Measurements from ENCODE around the gene CTNNA3. TPM values are rescaled to one million over a fixed set of nuclear protein-coding genes. Genes with fewer than 3 reads are reported as not detected.
"Not testable (repeated sequence)": the region's sequence is repeated elsewhere in the genome, so short reads cannot be mapped to it uniquely, and the experiment has no call there.

Gene CTNNA3
- total RNA-seq, 1 experiment from 2014 or later, result not detected

- intact Hi-C loops (cut with micrococcal nuclease; ENCODE audit: unreplicated experiment), result loop anchor here (10.0 kb wide), 1 partner anchor 233 kb away; no protein-coding TSS in a partner anchor
- no peaks in the 10 kb centered on the region for H3K4me1 Mint-ChIP-seq (ENCODE audit: low read depth, unreplicated experiment)
- no peaks in the 10 kb centered on the region for H3K36me3 Mint-ChIP-seq (ENCODE audit: insufficient read depth, unreplicated experiment)
- H3K9me3 Mint-ChIP-seq (ENCODE audit: low read depth, unreplicated experiment), result no peaks in the 10 kb centered on the region
- no peak overlapping the region for H3K4me3 Mint-ChIP-seq (ENCODE audit: low read depth, unreplicated experiment)
- BruUV-seq (replicated peaks), result no TSS peak
- H3K27ac Mint-ChIP-seq (ENCODE audit: unreplicated experiment), result no peak overlapping the region
- DNase-seq, result no peak
- CTCF ChIA-PET, result no interaction called here
- H3K27me3 Mint-ChIP-seq (ENCODE audit: unreplicated experiment), result no peaks in the 10 kb centered on the region
- TF ChIP-seq, protein P1, sequence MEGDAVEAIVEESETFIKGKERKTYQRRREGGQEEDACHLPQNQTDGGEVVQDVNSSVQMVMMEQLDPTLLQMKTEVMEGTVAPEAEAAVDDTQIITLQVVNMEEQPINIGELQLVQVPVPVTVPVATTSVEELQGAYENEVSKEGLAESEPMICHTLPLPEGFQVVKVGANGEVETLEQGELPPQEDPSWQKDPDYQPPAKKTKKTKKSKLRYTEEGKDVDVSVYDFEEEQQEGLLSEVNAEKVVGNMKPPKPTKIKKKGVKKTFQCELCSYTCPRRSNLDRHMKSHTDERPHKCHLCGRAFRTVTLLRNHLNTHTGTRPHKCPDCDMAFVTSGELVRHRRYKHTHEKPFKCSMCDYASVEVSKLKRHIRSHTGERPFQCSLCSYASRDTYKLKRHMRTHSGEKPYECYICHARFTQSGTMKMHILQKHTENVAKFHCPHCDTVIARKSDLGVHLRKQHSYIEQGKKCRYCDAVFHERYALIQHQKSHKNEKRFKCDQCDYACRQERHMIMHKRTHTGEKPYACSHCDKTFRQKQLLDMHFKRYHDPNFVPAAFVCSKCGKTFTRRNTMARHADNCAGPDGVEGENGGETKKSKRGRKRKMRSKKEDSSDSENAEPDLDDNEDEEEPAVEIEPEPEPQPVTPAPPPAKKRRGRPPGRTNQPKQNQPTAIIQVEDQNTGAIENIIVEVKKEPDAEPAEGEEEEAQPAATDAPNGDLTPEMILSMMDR (IDR thresholded peaks at IDR 0.05; ENCODE audit: unreplicated experiment), result no peak
These were observed 154.6 kb downstream of the CTNNA3 start for GRCh38 chr10:67541411-67541810.

- H3K4me1 Mint-ChIP-seq (ENCODE audit: low read depth, unreplicated experiment), result no peaks in the 10 kb centered on the region
- H3K9me3 Mint-ChIP-seq (ENCODE audit: low read depth, unreplicated experiment), result no peaks in the 10 kb centered on the region
- DNase-seq, result no peak
- no peak overlapping the region for H3K4me3 Mint-ChIP-seq (ENCODE audit: low read depth, unreplicated experiment)
- TF ChIP-seq, protein P1 (IDR thresholded peaks at IDR 0.05; ENCODE audit: unreplicated experiment), result no peak
- no peaks in the 10 kb centered on the region for H3K36me3 Mint-ChIP-seq (ENCODE audit: insufficient read depth, unreplicated experiment)
- CTCF ChIA-PET, result no interaction called here
- BruUV-seq (replicated peaks), result no TSS peak
- H3K27ac Mint-ChIP-seq (ENCODE audit: unreplicated experiment), result no peak overlapping the region
- peaks cover 16% of the 10 kb centered on the region for H3K27me3 Mint-ChIP-seq (ENCODE audit: unreplicated experiment)
- intact Hi-C loops (cut with micrococcal nuclease; ENCODE audit: unreplicated experiment), result no loop called here
These were observed 156.7 kb downstream of the CTNNA3 start for GRCh38 chr10:67539312-67539711.

DNA sequence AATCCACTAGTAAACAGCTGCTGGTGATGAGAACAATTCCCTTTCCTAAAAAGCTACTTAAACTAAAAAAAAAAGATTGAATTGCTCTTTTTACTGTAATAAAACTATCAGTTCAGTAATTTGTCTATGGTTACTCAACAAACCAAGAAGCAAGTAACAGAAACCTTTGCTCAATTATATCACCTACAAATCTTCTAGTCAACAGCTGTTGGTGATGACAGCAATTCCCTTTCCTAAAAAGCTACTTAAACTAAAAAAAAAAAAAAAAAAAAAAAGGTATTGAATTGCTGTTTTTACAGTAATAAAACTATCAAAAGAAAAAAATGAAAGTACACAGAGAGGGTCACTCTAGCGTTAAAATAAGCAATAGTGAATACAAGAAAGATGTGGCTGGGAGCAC is 158.1 kb downstream of the CTNNA3 start:
- Mint-ChIP-seq H3K9me3 (ENCODE audit: low read depth, unreplicated experiment) (no peaks in the 10 kb centered on the region), H3K27me3 (ENCODE audit: unreplicated experiment) (peaks cover 24% of the 10 kb centered on the region), H3K36me3 (ENCODE audit: insufficient read depth, unreplicated experiment) (no peaks in the 10 kb centered on the region), H3K27ac (ENCODE audit: unreplicated experiment) (no peak overlapping the region), H3K4me3 (ENCODE audit: low read depth, unreplicated experiment) (no peak overlapping the region), H3K4me1 (ENCODE audit: low read depth, unreplicated experiment) (no peaks in the 10 kb centered on the region)
- intact Hi-C loops (cut with micrococcal nuclease; ENCODE audit: unreplicated experiment), result no loop called here
- CTCF ChIA-PET, result no interaction called here
- TF ChIP-seq, protein P1 (IDR thresholded peaks at IDR 0.05; ENCODE audit: unreplicated experiment), result no peak
- no peak for DNase-seq
- BruUV-seq (replicated peaks), result no TSS peak

- DNase-seq, result no peak
- Mint-ChIP-seq H3K4me3 (ENCODE audit: low read depth, unreplicated experiment) (no peak overlapping the region), H3K27ac (ENCODE audit: unreplicated experiment) (no peak overlapping the region), H3K36me3 (ENCODE audit: insufficient read depth, unreplicated experiment) (no peaks in the 10 kb centered on the region), H3K9me3 (ENCODE audit: low read depth, unreplicated experiment) (no peaks in the 10 kb centered on the region), H3K27me3 (ENCODE audit: unreplicated experiment) (peaks cover 24% of the 10 kb centered on the region), H3K4me1 (ENCODE audit: low read depth, unreplicated experiment) (no peaks in the 10 kb centered on the region)
- TF ChIP-seq, protein P1 (IDR thresholded peaks at IDR 0.05; ENCODE audit: unreplicated experiment), result no peak
- CTCF ChIA-PET, result no interaction called here
- intact Hi-C loops (cut with micrococcal nuclease; ENCODE audit: unreplicated experiment), result no loop called here
- BruUV-seq (replicated peaks), result no TSS peak
These were observed 162.6 kb downstream of the CTNNA3 start for GRCh38 chr10:67533376-67533775.

GRCh38 chr10:67530990-67531389 is 165.0 kb downstream of the CTNNA3 start:
- intact Hi-C loops (cut with micrococcal nuclease; ENCODE audit: unreplicated experiment); DNase-seq; H3K36me3 Mint-ChIP-seq (ENCODE audit: insufficient read depth, unreplicated experiment); H3K4me1 Mint-ChIP-seq (ENCODE audit: low read depth, unreplicated experiment); H3K4me3 Mint-ChIP-seq (ENCODE audit: low read depth, unreplicated experiment); BruUV-seq (replicated peaks); H3K9me3 Mint-ChIP-seq (ENCODE audit: low read depth, unreplicated experiment); H3K27ac Mint-ChIP-seq (ENCODE audit: unreplicated experiment); CTCF ChIA-PET: not testable (repeated sequence)
- peaks cover 24% of the 10 kb centered on the region for H3K27me3 Mint-ChIP-seq (ENCODE audit: unreplicated experiment)
